EH (cell line): ENCODE data around the gene RAN.
"Not testable (repeated sequence)": the region's sequence is repeated elsewhere in the genome, so short reads cannot be mapped to it uniquely, and the experiment has no call there.

Source experiments
- DNase-seq: peaks from one replicate; pipeline ENCODE4 v3.0.0-alpha.2; 2015; ENCODE audit warnings: low read depth

RAN gene

DNA sequence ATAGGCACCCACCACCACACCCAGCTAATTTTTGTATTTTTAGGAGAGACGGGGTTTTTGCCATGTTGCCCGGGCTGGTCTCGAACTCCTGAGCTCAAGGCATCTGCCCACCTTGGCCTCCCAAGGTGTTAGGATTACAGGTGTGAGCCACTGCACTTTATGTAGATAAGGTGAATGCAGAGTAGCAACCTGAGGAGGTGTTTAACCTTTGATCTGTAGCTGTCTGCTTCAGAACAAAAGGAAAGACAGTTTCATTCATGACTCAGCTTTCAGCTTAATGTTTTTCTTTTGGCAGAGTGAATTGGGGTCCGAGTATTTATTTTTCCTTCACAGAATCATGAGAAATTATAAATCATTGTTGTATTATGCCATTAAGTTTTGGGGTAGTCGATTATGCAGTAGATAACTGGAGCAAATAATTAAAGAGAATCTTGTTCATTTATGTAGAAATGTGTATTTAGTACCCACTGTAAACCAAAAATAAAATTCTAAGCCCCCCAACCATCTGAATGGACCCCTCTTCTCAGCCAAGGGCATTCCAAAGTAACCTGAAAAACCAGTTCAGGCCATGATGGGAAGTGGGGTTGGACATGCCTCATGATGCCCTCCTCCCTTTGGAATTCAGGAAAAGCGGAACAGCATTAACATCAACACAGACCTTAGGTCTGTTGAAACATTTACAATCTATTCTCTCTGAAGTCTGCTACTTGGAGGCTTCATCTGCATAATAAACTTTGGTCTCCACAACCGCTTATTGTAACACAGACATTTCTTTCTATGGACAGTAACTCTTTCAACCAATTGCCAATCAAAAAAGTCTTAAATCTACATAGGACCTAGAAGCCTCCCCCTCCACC lies 22.1 kb upstream of the RAN start:
- DNase-seq, result no peak

DNA sequence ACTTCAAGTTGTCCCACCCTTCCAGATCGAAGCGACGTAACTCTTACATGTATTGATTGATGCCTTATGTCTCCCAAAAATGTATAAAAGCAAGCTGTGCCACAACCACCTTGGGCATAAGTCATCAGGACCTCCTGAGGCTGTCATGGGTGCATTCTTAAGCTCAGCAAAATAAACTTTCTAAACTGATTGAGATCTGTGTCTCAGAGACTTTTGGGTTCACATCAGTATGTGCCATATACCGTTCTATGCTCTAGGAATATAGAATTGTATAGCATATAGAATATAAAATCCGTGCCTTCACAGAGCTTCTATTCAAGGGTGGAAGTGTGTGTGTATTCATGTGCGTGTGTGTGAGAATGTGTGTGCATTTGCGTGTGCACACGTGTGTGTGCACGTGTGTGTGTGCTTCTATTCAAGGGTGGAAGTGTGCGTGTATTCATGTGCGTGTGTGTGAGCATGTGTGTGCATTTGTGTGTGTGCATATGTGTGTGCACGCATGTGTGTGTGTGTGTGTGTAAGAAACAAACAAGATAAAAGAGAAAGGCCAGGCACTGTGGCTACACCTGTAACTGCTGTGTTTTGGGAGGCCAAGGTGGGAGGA lies 21.3 kb upstream of the RAN start:
- no peak for DNase-seq

DNA sequence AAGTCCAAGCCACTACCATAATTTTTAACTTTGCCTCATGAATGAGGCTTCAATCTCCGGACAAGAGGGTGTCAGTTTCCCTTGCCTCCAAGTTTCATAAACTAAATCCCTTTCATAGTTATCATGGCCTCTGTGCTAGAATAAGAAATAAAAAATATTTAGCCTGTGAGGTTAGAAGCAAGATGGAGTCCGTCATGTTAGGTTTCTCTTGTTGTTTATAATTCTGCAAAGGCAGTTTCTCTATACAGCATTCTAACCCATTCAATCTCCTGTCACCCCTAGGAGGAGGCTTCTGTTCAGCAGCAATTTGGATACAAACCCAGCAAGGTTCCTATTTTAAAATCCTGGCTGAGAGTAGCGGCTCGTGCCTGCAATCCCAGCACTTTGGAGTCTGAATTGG lies 15.8 kb upstream of the RAN start:
- no peak for DNase-seq

DNA sequence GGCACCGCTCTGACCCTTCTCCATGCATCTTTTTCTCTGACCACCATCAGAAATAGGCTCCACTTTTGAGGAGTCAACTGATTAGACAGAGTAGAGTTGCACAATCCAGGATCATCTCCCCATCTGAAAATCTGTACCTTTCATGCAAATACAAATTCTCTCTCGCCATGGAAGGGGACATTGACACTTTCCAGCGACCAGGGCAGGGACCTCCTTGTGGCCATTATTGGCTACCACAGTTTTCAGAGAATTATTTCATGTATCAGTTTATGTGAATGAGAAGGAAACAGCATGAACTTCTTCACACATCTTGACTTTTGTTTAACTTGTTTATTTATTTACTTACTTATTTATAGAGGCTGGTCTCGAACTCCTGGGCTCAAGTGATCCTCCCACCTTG lies 13.8 kb upstream of the RAN start:
- DNase-seq, result no peak

DNA sequence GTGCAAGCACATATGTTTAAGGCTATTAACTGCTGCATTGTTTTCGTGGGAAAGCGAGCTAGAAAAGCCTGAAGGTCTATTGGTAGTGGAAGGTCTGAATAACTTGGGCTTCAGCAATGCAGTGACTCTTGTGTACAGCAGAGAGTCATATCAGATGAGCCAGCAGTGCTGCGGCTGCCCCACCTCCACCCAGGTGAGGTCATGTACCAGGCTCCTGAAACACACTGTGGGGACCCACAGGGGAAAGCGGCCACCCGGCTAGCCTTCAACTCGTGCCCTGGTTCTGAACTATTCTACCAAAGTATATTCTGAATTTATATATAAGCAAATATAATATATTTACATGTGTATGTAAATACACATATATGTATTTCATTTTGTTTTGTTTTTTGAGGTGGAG lies 12.7 kb upstream of the RAN start:
- no peak for DNase-seq

DNA sequence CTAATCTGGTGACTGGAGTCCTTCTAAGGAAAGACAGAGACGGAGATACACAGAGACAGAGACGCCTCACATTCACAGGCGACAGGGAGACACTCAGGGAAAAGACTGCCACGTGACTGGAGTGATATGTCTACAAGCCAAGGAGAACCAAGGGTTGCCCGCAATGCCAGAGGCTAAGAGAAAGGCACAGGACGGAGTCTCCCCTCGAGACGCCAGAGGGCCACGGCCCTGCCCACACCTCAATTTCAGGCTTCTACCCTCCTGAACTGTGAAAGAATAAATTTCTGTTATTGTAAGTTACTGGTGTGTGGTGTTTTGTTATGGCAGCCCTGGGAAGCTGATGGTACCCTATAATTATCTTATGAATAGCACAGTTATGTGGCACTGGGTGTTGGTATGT lies 11.6 kb upstream of the RAN start:
- no peak for DNase-seq

DNA sequence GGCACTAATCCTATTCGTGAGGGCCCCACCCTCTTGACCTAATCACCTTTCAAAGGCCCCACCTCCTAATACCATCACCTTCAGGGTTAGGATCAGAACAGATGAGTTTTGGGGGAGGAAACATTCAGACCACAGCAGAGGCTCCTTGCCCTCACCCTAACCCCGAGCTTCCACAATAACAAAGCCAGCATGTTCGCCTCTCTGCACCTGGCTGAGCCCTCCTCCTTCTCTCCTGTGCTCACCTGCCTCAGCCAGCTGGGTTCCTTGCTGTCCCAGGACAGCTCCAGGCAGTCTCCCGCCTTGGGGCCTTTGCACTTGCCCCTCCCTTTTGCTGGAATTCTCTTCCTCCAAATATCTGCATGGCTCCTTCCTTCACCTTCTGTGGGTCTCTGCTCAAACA lies 9.7 kb upstream of the RAN start:
- DNase-seq, result no peak

DNA sequence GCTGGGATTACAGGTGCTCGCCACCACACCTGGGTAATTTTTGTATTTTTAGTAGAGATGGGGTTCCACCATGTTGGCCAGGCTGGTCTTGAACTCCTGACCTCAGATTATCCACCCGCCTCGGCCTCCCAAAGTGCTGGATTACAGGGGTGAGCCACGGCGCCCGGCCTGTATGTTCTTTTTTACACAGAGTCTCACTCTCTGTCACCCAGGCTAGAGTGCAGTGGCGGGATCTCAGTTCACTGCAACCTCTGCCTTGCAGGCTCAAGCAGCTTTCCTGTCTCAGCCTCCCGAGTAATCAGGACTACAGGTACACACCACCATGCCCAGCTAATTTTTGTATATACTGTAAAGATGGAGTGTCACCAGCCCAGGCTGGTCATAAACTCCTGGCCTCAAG lies 9.1 kb upstream of the RAN start:
- not testable (repeated sequence) for DNase-seq

DNA sequence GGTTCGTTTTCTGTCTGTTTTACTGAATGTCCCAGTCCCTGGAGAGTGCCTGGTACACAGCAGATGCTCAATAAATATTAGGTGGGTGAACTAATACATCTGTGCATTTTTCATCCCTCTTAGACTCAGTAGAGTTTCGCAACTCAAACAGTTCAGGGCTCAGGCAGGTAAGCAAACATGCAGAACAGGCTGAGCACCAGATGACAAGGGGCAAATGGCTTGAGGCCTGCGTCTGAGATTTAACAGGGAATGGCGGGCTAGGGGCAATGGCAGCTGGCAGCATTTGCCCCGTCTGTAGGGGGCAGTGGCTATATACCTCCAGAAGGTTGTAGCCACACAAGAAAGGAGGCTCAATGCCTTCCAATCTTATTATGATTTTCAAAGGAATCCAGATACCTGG lies 8.6 kb upstream of the RAN start:
- no peak for DNase-seq

DNA sequence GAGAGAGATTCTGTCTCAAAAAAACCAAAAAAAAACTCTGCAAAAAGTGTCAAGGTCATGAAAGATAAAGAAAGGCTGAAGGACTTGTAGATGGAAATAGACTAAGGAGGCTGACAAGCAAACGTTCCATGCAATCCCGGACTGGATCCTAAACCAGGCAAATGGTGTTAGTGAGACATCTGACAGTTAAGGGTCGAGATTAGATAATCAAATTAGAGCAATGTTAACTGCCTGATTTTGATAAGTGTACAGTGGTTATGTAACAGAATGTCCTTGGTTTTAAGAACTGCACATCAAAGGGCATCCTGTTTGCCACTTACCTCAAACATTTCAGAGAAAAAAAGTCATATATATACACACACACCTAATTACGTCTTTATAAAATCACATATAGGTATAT lies 3.5 kb upstream of the RAN start:
- DNase-seq, result no peak

DNA sequence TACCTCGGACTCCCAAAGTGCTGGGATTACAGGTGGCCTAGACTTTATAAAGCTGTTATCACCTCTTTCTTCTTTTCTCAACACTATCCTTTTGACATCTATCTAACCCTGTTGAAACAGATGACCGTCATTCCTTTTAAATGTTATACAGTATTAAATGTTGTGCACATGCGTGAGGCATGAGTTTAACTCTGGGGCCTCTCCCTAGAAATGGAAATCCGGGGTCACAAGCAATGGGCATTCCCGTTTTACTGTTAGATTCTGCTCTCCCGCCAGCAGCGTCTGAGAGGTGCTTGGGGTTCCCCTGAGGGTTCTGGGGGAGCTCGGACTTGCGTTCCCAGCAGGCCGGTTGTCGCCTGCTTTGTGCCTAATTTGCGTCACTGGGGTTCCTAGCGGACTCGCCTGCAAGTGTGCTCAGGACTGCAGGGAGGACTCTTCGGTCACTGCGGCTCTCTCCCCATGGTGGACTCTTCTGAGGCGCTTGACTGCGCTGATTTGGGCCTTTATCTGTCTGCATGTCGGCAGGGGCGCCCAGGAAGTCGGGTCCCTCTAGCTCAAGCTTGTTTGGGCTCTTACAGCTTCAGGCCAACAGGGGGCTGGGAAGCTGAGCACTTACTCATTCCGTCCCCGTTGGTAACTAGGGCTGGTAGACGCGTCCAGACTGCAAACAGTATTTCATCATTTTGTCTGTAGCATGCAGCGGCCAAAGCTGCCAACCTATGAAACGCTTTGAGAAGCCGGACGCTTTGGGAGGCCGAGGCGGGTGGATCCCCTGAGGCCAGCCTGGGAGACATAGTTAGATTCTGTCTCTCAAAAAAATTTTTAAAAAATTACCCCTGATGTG lies 1.2 kb upstream of the RAN start:
- DNase-seq, result peak; percentile 90

DNA sequence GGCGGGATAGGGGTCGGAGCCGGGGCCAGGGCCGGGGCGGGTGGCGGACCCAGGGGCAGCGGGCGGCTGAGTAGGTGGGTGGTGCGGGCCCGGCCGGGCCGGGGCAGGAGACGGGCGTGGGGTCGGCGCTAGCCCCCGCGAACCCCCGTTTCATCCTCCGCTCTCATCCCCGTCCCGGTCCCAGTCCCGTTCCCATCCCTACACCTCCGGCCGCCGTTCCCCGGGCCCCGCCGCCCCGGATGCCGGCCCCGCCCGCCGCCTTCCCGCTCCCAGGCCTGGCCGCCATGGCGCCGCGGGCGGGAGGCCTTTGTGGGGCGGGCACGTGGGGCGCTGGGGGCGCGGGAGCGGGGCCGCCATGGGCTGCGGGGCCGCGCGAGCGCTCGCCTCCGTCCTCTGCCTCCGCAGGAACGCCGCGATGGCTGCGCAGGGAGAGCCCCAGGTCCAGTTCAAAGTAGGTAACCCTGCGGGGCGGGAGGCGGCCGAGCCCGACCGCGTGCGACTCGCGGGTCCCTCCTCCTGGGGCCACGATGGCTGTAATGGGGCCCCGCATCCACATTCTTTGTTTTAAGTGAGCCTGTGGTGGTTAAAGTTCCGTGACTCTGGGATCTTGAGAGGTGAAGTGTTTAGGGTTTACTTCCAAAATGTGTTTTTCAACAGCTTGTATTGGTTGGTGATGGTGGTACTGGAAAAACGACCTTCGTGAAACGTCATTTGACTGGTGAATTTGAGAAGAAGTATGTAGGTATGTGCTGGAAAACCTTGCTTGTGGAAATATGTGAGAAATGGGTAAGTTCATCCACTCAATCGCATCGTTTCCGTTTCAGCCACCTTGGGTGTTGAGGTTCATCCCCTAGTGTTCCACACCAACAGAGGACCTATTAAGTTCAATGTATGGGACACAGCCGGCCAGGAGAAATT lies 572 bp downstream of the RAN start:
- peak; percentile 45 for DNase-seq

DNA sequence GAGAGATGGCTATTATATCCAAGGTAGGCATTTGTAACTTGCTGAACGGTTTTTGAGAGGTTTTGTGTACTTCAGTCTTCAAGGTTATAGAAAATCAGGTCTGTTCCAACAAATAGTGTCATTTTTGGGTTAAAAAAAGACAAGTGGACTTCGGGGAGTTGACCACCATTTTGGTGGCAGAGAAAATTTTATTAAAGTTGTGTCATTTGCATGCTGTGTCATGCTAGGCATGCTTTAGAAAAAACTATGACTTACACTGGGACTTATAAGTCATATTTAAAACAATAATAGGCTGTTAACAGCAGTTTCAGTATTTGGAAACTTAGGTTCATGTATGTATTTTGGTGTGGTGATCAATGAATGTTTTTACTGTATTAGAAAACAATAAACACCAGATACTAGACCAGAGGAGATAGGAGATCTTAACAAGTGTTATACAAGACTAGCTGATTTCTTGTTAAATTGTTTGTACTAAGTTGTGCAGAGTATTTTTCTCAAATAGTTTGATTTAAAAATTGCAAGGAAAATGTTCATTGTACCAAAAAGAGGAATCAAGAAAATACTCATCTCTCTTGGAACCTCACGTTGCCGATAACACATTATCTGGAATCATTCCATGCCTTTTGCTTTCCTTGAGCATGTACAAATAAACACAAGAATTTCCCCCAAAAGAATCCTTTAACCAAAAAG lies 1.4 kb downstream of the RAN start:
- peak; percentile 22 for DNase-seq

DNA sequence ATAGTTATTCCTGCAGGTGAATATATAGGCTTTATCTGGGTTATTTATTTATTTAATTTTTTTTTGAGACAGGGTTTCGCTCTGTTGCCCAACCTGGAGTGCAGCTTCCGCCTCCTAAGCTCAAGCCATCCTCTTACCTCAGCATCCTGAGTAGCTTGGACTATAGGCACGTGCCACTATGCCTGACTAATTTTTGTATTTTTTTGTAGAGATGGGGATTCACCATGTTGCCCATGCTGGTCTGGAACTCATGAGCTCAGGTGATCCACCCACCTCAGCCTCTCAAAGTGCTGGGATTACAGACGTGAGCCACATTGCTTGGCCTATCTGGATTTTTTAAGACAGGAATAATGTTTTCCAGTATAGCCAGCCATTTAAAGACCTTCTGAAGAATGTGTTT lies 2.0 kb downstream of the RAN start:
- DNase-seq, result no peak

DNA sequence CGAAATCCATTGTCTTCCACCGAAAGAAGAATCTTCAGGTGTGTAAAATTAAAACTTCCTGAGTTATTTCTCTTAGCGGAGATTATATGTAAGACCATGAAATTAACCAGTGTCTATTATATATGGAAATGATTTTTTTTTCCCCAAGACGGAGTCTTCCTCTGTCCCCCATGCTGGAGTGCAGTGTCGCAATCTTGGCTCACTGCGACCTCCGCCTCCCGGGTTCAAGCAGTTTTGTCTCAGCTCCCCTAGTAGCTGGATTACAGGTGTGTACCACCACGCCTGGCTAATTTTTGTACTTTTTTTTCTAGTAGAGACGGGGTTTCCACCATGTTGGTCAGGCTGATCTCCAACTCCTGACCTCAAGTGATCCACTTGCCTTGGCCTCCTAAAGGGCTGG lies 2.8 kb downstream of the RAN start:
- no peak for DNase-seq

DNA sequence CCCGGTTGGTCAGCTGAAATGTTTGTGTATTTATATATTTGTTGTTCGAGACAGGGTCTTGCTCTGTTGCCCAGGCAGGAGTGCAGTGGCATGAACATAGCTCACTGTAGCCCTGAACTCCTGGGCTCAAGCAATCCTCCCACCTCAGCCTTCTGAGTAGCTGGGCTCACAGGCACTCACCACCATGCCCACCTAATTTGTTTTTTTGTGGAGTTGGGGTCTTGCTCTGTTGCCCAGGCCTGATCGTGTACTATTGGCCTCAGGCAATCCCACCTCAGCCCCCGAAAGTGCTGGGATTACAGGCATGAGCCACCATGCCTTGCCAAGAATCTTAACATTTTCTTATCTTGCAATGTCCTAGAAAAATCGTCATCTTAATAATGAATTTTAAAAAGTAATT lies 3.3 kb downstream of the RAN start:
- DNase-seq, result no peak

DNA sequence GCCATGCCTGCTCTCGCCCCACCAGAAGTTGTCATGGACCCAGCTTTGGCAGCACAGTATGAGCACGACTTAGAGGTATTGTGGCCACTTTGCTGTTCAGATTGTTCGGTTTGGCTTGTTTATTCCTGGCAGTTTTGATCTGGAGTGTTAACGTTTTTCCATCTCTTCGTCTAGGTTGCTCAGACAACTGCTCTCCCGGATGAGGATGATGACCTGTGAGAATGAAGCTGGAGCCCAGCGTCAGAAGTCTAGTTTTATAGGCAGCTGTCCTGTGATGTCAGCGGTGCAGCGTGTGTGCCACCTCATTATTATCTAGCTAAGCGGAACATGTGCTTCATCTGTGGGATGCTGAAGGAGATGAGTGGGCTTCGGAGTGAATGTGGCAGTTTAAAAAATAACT lies 3.8 kb downstream of the RAN start:
- DNase-seq, result not testable (repeated sequence)

DNA sequence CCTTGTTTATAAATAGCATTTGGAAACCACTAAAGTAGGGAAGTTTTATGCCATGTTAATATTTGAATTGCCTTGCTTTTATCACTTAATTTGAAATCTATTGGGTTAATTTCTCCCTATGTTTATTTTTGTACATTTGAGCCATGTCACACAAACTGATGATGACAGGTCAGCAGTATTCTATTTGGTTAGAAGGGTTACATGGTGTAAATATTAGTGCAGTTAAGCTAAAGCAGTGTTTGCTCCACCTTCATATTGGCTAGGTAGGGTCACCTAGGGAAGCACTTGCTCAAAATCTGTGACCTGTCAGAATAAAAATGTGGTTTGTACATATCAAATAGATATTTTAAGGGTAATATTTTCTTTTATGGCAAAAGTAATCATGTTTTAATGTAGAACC lies 4.4 kb downstream of the RAN start:
- DNase-seq, result no peak

DNA sequence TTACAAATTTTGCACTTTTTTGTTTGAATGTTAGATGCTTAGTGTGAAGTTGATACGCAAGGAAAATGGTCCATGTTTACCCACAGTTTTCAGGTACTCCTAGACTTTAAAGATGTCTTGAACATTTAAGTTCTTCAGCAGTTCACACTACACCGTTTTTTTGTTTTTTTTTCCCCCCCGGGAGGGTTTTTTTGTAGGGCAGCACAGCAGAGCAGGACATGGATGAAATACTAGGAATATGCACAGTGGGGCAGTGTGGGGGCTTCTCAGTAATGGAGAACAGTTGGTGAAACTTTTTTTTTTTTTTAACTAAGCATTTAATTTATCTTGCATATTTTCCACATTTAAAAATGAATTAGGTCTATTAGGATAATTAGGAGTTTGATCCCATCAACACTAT lies 4.9 kb downstream of the RAN start:
- no peak for DNase-seq

DNA sequence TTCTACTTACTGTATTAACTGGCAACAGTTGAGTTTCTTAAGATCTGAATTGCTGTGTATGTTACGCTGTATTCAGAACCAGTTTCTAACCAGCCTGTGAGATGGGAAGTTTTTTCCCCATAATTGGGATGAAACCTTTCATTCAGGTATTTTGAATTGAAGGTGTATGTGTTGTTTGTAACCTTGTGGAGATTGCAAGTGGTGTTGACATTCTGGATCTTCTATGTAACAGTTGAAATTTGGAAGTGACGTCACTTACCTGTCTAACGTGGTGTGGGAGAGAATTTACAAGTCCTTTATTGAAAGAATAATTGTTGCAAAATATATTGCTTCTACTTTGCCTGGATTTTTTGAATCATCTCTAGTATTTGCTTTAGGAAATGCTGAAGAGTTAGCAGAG lies 5.5 kb downstream of the RAN start:
- DNase-seq, result no peak
